GM18508 (cell line): ENCODE measurements around the gene PNPLA3.
A peak's percentile ranks its signal among the peaks of the same experiment; 100 is the strongest.

ENCODE experiments used
- ATAC-seq: cut with Tn5 transposase; IDR thresholded peaks from one replicate; pipeline ENCODE4 v1.9.1; 2021; ENCODE audit warnings: moderate number of reproducible peaks; ENCODE audit not compliant: insufficient read depth, unreplicated experiment

Gene PNPLA3

GRCh38 chr22:43923631-43924464, at the start of gene PNPLA3:
Gene PNPLA3, plus strand, starts transcription at chr22:43923805. Its CDS starts 107 bp downstream, at chr22:43923912.
- ATAC-seq = no peak

GRCh38 chr22:43876866-43877509, 46.6 kb upstream of the PNPLA3 start:
- ATAC-seq = no peak

GRCh38 chr22:43878079-43878795, 45.4 kb upstream of the PNPLA3 start:
- no peak for ATAC-seq

- no peak for ATAC-seq
Measured at GRCh38 chr22:43878831-43879550, 44.6 kb upstream of the PNPLA3 start.

GRCh38 chr22:43879901-43880540, 43.6 kb upstream of the PNPLA3 start:
- no peak for ATAC-seq

GRCh38 chr22:43880541-43880991, 43.0 kb upstream of the PNPLA3 start:
- no peak for ATAC-seq

- ATAC-seq = no peak
Measured at GRCh38 chr22:43881091-43882061, 42.2 kb upstream of the PNPLA3 start.

- no peak for ATAC-seq
Measured at GRCh38 chr22:43882122-43882767, 41.4 kb upstream of the PNPLA3 start.

GRCh38 chr22:43883012-43883661, 40.5 kb upstream of the PNPLA3 start:
- ATAC-seq = no peak

- no peak for ATAC-seq
Measured at GRCh38 chr22:43883719-43884415, 39.7 kb upstream of the PNPLA3 start.

- peak; percentile 48 for ATAC-seq
Measured at GRCh38 chr22:43884600-43885318, 38.8 kb upstream of the PNPLA3 start.

- ATAC-seq = no peak
Measured at GRCh38 chr22:43885319-43885671, 38.3 kb upstream of the PNPLA3 start.

GRCh38 chr22:43885786-43886185, 37.8 kb upstream of the PNPLA3 start:
- ATAC-seq = no peak

- ATAC-seq = no peak
Measured at GRCh38 chr22:43886231-43886630, 37.4 kb upstream of the PNPLA3 start.

- ATAC-seq = no peak
Measured at GRCh38 chr22:43887391-43887790, 36.2 kb upstream of the PNPLA3 start.

GRCh38 chr22:43888740-43889139, 34.9 kb upstream of the PNPLA3 start:
- no peak for ATAC-seq
